Esophagus muscularis mucosa (tissue), 4 donors: Measurements from ENCODE around the gene LRRC8E. TPM values are rescaled to one million over a fixed set of nuclear protein-coding genes. Genes with fewer than 3 reads are reported as not detected.

Experiments
- DNase-seq: peaks from one replicate; pipeline ENCODE4 v3.0.0-alpha.2; 2017; ENCODE audit errors: extremely low spot score
- H3K27ac ChIP-seq, 4 donors: fragments of 200-600 bp; sonication (generic); replicated peaks in 1 of 4; 1 replicate in 3 of 4; 2 replicates in 1 of 4; pipeline ENCODE4 v1.5.1; 2016 to 2019; ENCODE audit warnings: mild to moderate bottlenecking in 1 of 4
- H3K27me3 ChIP-seq, 4 donors: fragments of 200-600 bp; sonication (generic); one replicate each; pipeline versions ENCODE4 v1.5.1 to v1.6.0; 2016 to 2019
- H3K36me3 ChIP-seq, 4 donors: fragments of 200-600 bp; sonication (generic); one replicate each; pipeline ENCODE4 v1.5.1; 2016 to 2019
- H3K4me1 ChIP-seq, 4 donors: fragments of 200-600 bp; sonication (generic); one replicate each; pipeline ENCODE4 v1.5.1; 2016 to 2019
- H3K4me3 ChIP-seq, 4 donors: fragments of 200-600 bp; sonication (generic); 1 replicate in 2 of 4; 2 replicates in 2 of 4; pipeline ENCODE4 v1.5.1; 2016 to 2019; ENCODE audit warnings: mild to moderate bottlenecking in 4 of 4, moderate library complexity in 1 of 4
- H3K9me3 ChIP-seq, 4 donors: fragments of 200-600 bp; sonication (generic); 1 replicate in 3 of 4; 2 replicates in 1 of 4; pipeline ENCODE4 v1.5.1; 2016 to 2019
- CTCF ChIP-seq, 3 experiments: fragments of 200-600 bp in 2 of 3; fragments of 450-650 bp in 1 of 3; sonication (generic) in 2 of 3; IDR thresholded peaks; one replicate each; pipeline ENCODE4 v1.5.1; 2017 to 2019; ENCODE audit warnings: antibody characterized with exemption in 3 of 3, mild to moderate bottlenecking in 2 of 3, moderate library complexity in 1 of 3
- EP300 ChIP-seq: sonication (generic); formaldehyde crosslinking; IDR thresholded peaks from one replicate; pipeline ENCODE4 v1.6.1; 2017; ENCODE audit warnings: antibody characterized with exemption
- POLR2A ChIP-seq: fragments of 450-650 bp; IDR thresholded peaks from one replicate; pipeline ENCODE4 v1.6.1; 2017; ENCODE audit warnings: antibody characterized with exemption, moderate library complexity, mild to moderate bottlenecking, low read depth
- POLR2AphosphoS5 ChIP-seq, 2 donors: sonication (generic); formaldehyde crosslinking; IDR thresholded peaks; one replicate each; pipeline ENCODE4 v1.6.1; 2017; ENCODE audit warnings: antibody characterized with exemption in 2 of 2
- WGBS: methylation state at CpG from one replicate; pipeline ENCODE4 v1.1.5; 2018; 5-methylcytosine and 5-hydroxymethylcytosine counted together
- intact Hi-C: fragments of 100-400 bp; cut with DNase I; formaldehyde crosslinking; loops from one replicate; pipeline ENCODE4 v1.15.1; 2023
- total RNA-seq, 4 donors: library from RNA; depleted of rRNA; stranded (reverse); fragments of >200 nt; gene quantifications; one replicate each; pipeline versions ENCODE4 v1.1.0 to v1.2.1, GENCODE V29; 2016

LRRC8E gene
- total RNA-seq, 4 donors from 2014 or later = 0.33 to 1.0 (median 0.46) TPM; not detected in 1

GRCh38 chr19:7864690-7865074 is 23.6 kb upstream of the LRRC8E start:
- DNase-seq = no peak
- intact Hi-C loops = loop anchor here (5.0 kb wide), 1 partner anchor 33 kb away; no protein-coding TSS in a partner anchor
- H3K36me3 ChIP-seq = peaks cover 0 to 29% (median 18%) of the 10 kb centered on the region in 4 donors
- WGBS = 60% methylated on average over 18 of the region's 18 CpGs
- H3K9me3 ChIP-seq = no peaks in the 10 kb centered on the region
- no peak overlapping the region for H3K4me3 ChIP-seq
- TF ChIP-seq POLR2AphosphoS5 (IDR thresholded peaks at IDR 0.05) (no peak), POLR2A (no peak)
- H3K27me3 ChIP-seq = peaks cover 0 to 92% (median 25%) of the 10 kb centered on the region in 4 donors
- peaks cover 18 to 41% (median 37%) of the 10 kb centered on the region in 4 donors for H3K4me1 ChIP-seq
- no peak overlapping the region for H3K27ac ChIP-seq

- DNase-seq = no peak
- Histone ChIP-seq H3K4me1 (peaks cover 19 to 48% (median 42%) of the 10 kb centered on the region in 4 donors), H3K9me3 (no peaks in the 10 kb centered on the region), H3K27ac (no peak overlapping the region), H3K27me3 (peaks cover 0 to 85% (median 23%) of the 10 kb centered on the region in 4 donors), H3K4me3 (no peak overlapping the region), H3K36me3 (peaks cover 0 to 22% (median 14%) of the 10 kb centered on the region in 4 donors)
- 56% methylated on average over 10 of the region's 10 CpGs for WGBS
- TF ChIP-seq POLR2AphosphoS5 (IDR thresholded peaks at IDR 0.05) = no peak
- no peak for TF ChIP-seq CTCF (IDR thresholded peaks at IDR 0.05)
- no peak for TF ChIP-seq EP300
- no peak for TF ChIP-seq POLR2A
- intact Hi-C loops = no loop called here
These were observed 22.9 kb upstream of the LRRC8E start for GRCh38 chr19:7865262-7865911.

GRCh38 chr19:7866399-7867091 is 21.8 kb upstream of the LRRC8E start:
- peaks cover 0 to 73% (median 18%) of the 10 kb centered on the region in 4 donors for H3K27me3 ChIP-seq
- no peak overlapping the region for H3K27ac ChIP-seq
- 73% methylated on average over 11 of the region's 12 CpGs for WGBS
- H3K4me3 ChIP-seq = no peak overlapping the region
- intact Hi-C loops = no loop called here
- peaks cover 0 to 13% (median 10%) of the 10 kb centered on the region in 4 donors for H3K36me3 ChIP-seq
- H3K9me3 ChIP-seq = no peaks in the 10 kb centered on the region
- TF ChIP-seq CTCF (IDR thresholded peaks at IDR 0.05) (no peak), POLR2AphosphoS5 (IDR thresholded peaks at IDR 0.05) (no peak), POLR2A (no peak), EP300 (no peak)
- DNase-seq = no peak
- H3K4me1 ChIP-seq = peaks cover 23 to 54% (median 47%) of the 10 kb centered on the region in 4 donors

GRCh38 chr19:7867092-7867844 is 21.0 kb upstream of the LRRC8E start:
- peaks cover 0 to 13% (median 10%) of the 10 kb centered on the region in 4 donors for H3K36me3 ChIP-seq
- TF ChIP-seq POLR2AphosphoS5 (IDR thresholded peaks at IDR 0.05) = no peak
- TF ChIP-seq POLR2A = no peak
- no peak for TF ChIP-seq CTCF (IDR thresholded peaks at IDR 0.05)
- no peak for TF ChIP-seq EP300
- 88% methylated on average over 9 of the region's 9 CpGs for whole genome bisulfite sequencing
- no peak for DNase-seq
- H3K4me1 ChIP-seq = peaks cover 27 to 54% (median 47%) of the 10 kb centered on the region in 4 donors
- peaks cover 0 to 72% (median 14%) of the 10 kb centered on the region in 4 donors for H3K27me3 ChIP-seq
- no peak overlapping the region for H3K4me3 ChIP-seq
- intact Hi-C loops = no loop called here
- no peak overlapping the region for H3K27ac ChIP-seq
- no peaks in the 10 kb centered on the region for H3K9me3 ChIP-seq

GRCh38 chr19:7868326-7868670 is 20.0 kb upstream of the LRRC8E start:
- 9% methylated on average over 20 of the region's 21 CpGs for WGBS

More at GRCh38 chr19:7868326-7868670, 20.0 kb upstream of the LRRC8E start:
- intact Hi-C loops = no loop called here
- Histone ChIP-seq H3K27ac (no peak overlapping the region), H3K36me3 (peaks cover 0 to 9% (median 8%) of the 10 kb centered on the region in 4 donors), H3K4me3 (peak overlapping the region; percentile 53 to 67 (median 54)), H3K27me3 (peaks cover 0 to 72% (median 19%) of the 10 kb centered on the region in 4 donors), H3K9me3 (no peaks in the 10 kb centered on the region), H3K4me1 (peaks cover 27 to 56% (median 45%) of the 10 kb centered on the region in 4 donors)
- DNase-seq = no peak
- TF ChIP-seq CTCF (IDR thresholded peaks at IDR 0.05) = no peak
